ENCODE measurements around the gene UBE3D.
"Not testable (repeated sequence)": the region's sequence is repeated elsewhere in the genome, so short reads cannot be mapped to it uniquely, and the experiment has no call there.

The UBE3D gene

GRCh38 chr6:82866446-82866845 is 199.2 kb downstream of the UBE3D start:
- Histone ChIP-seq H3K36me3 (ENCODE audit: control insufficient read depth, insufficient read depth, low read length) (no peaks in the 10 kb centered on the region), H3K9me3 (ENCODE audit: control insufficient read depth, low read length) (no peaks in the 10 kb centered on the region), H3K4me1 (ENCODE audit: control insufficient read depth, insufficient read depth, low read length) (no peaks in the 10 kb centered on the region), H3K27ac (ENCODE audit: insufficient read depth, low read depth, low read length, poor library complexity, severe bottlenecking) (no peak overlapping the region), H3K4me3 (ENCODE audit: insufficient read depth, low read depth, low read length) (no peak overlapping the region), H3K27me3 (ENCODE audit: control insufficient read depth, insufficient read depth, low read length, poor library complexity, severe bottlenecking) (no peaks in the 10 kb centered on the region)
- 90 to 92% methylated on average over 3 of the region's 3 CpGs for WGBS, 2 experiments

- 84 to 95% methylated on average over 3 of the region's 3 CpGs for WGBS, 2 experiments
Measured at GRCh38 chr6:82865461-82865860, 200.2 kb downstream of the UBE3D start.

GRCh38 chr6:82863781-82864180 is 201.9 kb downstream of the UBE3D start:
- no peaks in the 10 kb centered on the region for H3K9me3 ChIP-seq (ENCODE audit: control insufficient read depth, low read length)
- no peaks in the 10 kb centered on the region for H3K27me3 ChIP-seq (ENCODE audit: control insufficient read depth, insufficient read depth, low read length, poor library complexity, severe bottlenecking)
- no peak overlapping the region for H3K4me3 ChIP-seq (ENCODE audit: insufficient read depth, low read depth, low read length)
- no peak overlapping the region for H3K27ac ChIP-seq (ENCODE audit: insufficient read depth, low read depth, low read length, poor library complexity, severe bottlenecking)
- H3K4me1 ChIP-seq (ENCODE audit: control insufficient read depth, insufficient read depth, low read length) = no peaks in the 10 kb centered on the region
- H3K36me3 ChIP-seq (ENCODE audit: control insufficient read depth, insufficient read depth, low read length) = no peaks in the 10 kb centered on the region

More at GRCh38 chr6:82865461-82865860, 200.2 kb downstream of the UBE3D start:
- H3K36me3 ChIP-seq (ENCODE audit: control insufficient read depth, insufficient read depth, low read length) = no peaks in the 10 kb centered on the region
- no peak overlapping the region for H3K4me3 ChIP-seq (ENCODE audit: insufficient read depth, low read depth, low read length)
- no peaks in the 10 kb centered on the region for H3K9me3 ChIP-seq (ENCODE audit: control insufficient read depth, low read length)
- H3K4me1 ChIP-seq (ENCODE audit: control insufficient read depth, insufficient read depth, low read length) = no peaks in the 10 kb centered on the region
- no peak overlapping the region for H3K27ac ChIP-seq (ENCODE audit: insufficient read depth, low read depth, low read length, poor library complexity, severe bottlenecking)
- H3K27me3 ChIP-seq (ENCODE audit: control insufficient read depth, insufficient read depth, low read length, poor library complexity, severe bottlenecking) = no peaks in the 10 kb centered on the region

GRCh38 chr6:82862543-82862942 is 203.1 kb downstream of the UBE3D start:
- WGBS, 2 experiments = 88 to 92% methylated on average over 1 of the region's 1 CpG
- H3K4me3 ChIP-seq (ENCODE audit: insufficient read depth, low read depth, low read length) = no peak overlapping the region
- H3K36me3 ChIP-seq (ENCODE audit: control insufficient read depth, insufficient read depth, low read length) = no peaks in the 10 kb centered on the region
- no peaks in the 10 kb centered on the region for H3K4me1 ChIP-seq (ENCODE audit: control insufficient read depth, insufficient read depth, low read length)
- no peak overlapping the region for H3K27ac ChIP-seq (ENCODE audit: insufficient read depth, low read depth, low read length, poor library complexity, severe bottlenecking)
- no peaks in the 10 kb centered on the region for H3K27me3 ChIP-seq (ENCODE audit: control insufficient read depth, insufficient read depth, low read length, poor library complexity, severe bottlenecking)
- no peaks in the 10 kb centered on the region for H3K9me3 ChIP-seq (ENCODE audit: control insufficient read depth, low read length)

GRCh38 chr6:82861121-82861520 is 204.5 kb downstream of the UBE3D start:
- Histone ChIP-seq H3K4me1 (ENCODE audit: control insufficient read depth, insufficient read depth, low read length) (no peaks in the 10 kb centered on the region), H3K9me3 (ENCODE audit: control insufficient read depth, low read length) (no peaks in the 10 kb centered on the region), H3K27me3 (ENCODE audit: control insufficient read depth, insufficient read depth, low read length, poor library complexity, severe bottlenecking) (no peaks in the 10 kb centered on the region), H3K27ac (ENCODE audit: insufficient read depth, low read depth, low read length, poor library complexity, severe bottlenecking) (no peak overlapping the region), H3K4me3 (ENCODE audit: insufficient read depth, low read depth, low read length) (no peak overlapping the region), H3K36me3 (ENCODE audit: control insufficient read depth, insufficient read depth, low read length) (no peaks in the 10 kb centered on the region)
- 94% methylated on average over 1 of the region's 1 CpG for WGBS, 2 experiments

- not testable (repeated sequence) for H3K36me3 ChIP-seq (ENCODE audit: control insufficient read depth, insufficient read depth, low read length); H3K9me3 ChIP-seq (ENCODE audit: control insufficient read depth, low read length); H3K27ac ChIP-seq (ENCODE audit: insufficient read depth, low read depth, low read length, poor library complexity, severe bottlenecking); H3K4me3 ChIP-seq (ENCODE audit: insufficient read depth, low read depth, low read length); H3K27me3 ChIP-seq (ENCODE audit: control insufficient read depth, insufficient read depth, low read length, poor library complexity, severe bottlenecking); H3K4me1 ChIP-seq (ENCODE audit: control insufficient read depth, insufficient read depth, low read length)
- 93 to 96% methylated on average over 2 to 3 of the region's 5 CpGs for WGBS, 2 experiments
Measured at GRCh38 chr6:82856077-82856476, 209.6 kb downstream of the UBE3D start.

- 89% methylated on average over 2 to 3 of the region's 3 CpGs for WGBS, 2 experiments
- H3K4me3 ChIP-seq (ENCODE audit: insufficient read depth, low read depth, low read length); H3K36me3 ChIP-seq (ENCODE audit: control insufficient read depth, insufficient read depth, low read length); H3K9me3 ChIP-seq (ENCODE audit: control insufficient read depth, low read length); H3K27me3 ChIP-seq (ENCODE audit: control insufficient read depth, insufficient read depth, low read length, poor library complexity, severe bottlenecking); H3K27ac ChIP-seq (ENCODE audit: insufficient read depth, low read depth, low read length, poor library complexity, severe bottlenecking); H3K4me1 ChIP-seq (ENCODE audit: control insufficient read depth, insufficient read depth, low read length): not testable (repeated sequence)
Measured at GRCh38 chr6:82852904-82853303, 212.7 kb downstream of the UBE3D start.

GRCh38 chr6:82843291-82843885 is 222.3 kb downstream of the UBE3D start:
- H3K27me3 ChIP-seq (ENCODE audit: control insufficient read depth, insufficient read depth, low read length, poor library complexity, severe bottlenecking) = no peaks in the 10 kb centered on the region
- no peaks in the 10 kb centered on the region for H3K9me3 ChIP-seq (ENCODE audit: control insufficient read depth, low read length)
- no peaks in the 10 kb centered on the region for H3K36me3 ChIP-seq (ENCODE audit: control insufficient read depth, insufficient read depth, low read length)
- no peaks in the 10 kb centered on the region for H3K4me1 ChIP-seq (ENCODE audit: control insufficient read depth, insufficient read depth, low read length)
- no peak overlapping the region for H3K27ac ChIP-seq (ENCODE audit: insufficient read depth, low read depth, low read length, poor library complexity, severe bottlenecking)
- no peak overlapping the region for H3K4me3 ChIP-seq (ENCODE audit: insufficient read depth, low read depth, low read length)

- H3K36me3 ChIP-seq (ENCODE audit: control insufficient read depth, insufficient read depth, low read length) = no peaks in the 10 kb centered on the region
- H3K9me3 ChIP-seq (ENCODE audit: control insufficient read depth, low read length) = no peaks in the 10 kb centered on the region
- WGBS, 2 experiments = 93 to 94% methylated on average over 6 of the region's 6 CpGs
- H3K4me3 ChIP-seq (ENCODE audit: insufficient read depth, low read depth, low read length) = no peak overlapping the region
- H3K27ac ChIP-seq (ENCODE audit: insufficient read depth, low read depth, low read length, poor library complexity, severe bottlenecking) = no peak overlapping the region
- no peaks in the 10 kb centered on the region for H3K4me1 ChIP-seq (ENCODE audit: control insufficient read depth, insufficient read depth, low read length)
- no peaks in the 10 kb centered on the region for H3K27me3 ChIP-seq (ENCODE audit: control insufficient read depth, insufficient read depth, low read length, poor library complexity, severe bottlenecking)
Measured at GRCh38 chr6:82842721-82843120, 222.9 kb downstream of the UBE3D start.
